ENCODE data around the gene CASS4.
"Not testable (repeated sequence)": the region's sequence is repeated elsewhere in the genome, so short reads cannot be mapped to it uniquely, and the experiment has no call there.

The CASS4 gene

DNA sequence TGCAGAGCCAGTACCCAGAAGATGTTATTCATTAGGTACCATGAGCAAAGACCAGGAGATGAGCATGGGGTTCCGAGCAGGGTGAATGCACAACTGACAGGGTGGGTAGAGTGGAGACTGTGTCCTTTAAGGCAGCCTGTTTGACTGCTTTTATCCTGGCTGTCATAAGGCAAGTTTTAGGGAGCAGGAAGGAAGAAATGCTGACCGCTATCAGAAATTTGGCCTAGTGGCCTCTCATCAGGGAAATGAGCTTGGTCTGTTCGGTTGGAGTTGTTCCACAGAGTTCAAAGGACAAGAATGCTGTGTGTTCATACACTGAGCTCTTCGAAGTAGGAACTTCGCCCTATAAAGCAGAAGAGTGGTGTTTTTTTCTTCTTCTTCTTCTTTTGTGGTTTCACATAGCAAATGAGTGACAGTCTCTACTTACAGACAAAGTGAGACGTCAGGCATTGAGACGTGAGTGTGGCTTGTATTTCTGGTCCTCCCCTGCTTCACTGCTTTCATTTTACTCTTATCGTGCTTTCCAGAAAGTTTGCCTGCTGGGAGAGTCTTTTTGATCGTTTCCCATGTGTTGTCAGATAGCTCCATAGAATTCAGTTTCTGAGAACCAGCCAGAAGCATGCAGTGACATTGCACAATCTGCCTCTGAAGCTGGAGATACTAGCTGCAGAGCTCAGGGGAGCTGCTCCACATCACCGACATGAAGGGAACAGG lies at the start of gene CASS4:
CASS4 (plus strand) TSS at position 502 of the 714 bp plus-strand sequence; CDS start at position 701, 199 bp downstream.
- DNase-seq: no peak

GRCh38 chr20:56362833-56363413 lies 49.1 kb upstream of the CASS4 start:
- no peak for DNase-seq

DNA sequence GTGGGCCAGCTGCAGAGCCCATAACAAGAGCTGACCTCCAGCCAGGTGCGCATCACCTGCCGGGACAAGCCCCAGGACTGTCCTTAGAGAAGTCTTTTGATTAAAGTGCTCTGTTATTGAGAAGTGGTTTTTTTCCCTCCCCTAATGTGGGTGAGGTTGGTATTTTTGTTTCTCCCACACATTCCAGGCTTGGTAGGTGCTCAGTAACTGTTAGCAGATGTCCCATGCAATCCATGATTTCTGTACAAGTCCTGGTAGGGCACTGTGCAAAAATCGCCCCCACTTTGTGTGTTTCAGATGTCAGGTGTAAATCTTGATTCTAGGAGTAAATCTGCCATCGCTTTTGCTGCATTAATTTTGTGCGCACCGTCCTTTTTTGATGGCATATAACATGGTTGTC lies 48.6 kb upstream of the CASS4 start:
- no peak for DNase-seq

- no peak for DNase-seq
Measured at GRCh38 chr20:56368351-56369134, 43.5 kb upstream of the CASS4 start.

DNA sequence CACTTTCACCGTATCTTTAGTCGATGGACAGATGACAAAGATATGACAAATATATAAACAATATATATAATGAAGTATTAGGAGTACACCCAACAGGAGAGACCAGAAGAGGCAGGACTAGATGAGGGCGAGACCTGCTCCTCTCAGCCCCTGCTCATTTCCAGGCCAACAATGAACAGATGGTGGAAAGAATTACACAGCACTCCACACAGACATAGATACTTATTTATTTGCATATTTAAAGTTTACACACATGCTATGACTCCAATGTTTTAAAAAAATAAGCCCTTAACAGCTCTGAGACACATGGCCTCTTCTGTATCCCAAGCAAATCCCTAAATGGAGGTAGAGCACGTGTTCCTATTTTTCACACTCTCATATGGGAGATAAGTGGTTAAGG lies 42.9 kb upstream of the CASS4 start:
- DNase-seq: no peak

GRCh38 chr20:56371977-56372376 lies 40.1 kb upstream of the CASS4 start:
- DNase-seq: no peak

DNA sequence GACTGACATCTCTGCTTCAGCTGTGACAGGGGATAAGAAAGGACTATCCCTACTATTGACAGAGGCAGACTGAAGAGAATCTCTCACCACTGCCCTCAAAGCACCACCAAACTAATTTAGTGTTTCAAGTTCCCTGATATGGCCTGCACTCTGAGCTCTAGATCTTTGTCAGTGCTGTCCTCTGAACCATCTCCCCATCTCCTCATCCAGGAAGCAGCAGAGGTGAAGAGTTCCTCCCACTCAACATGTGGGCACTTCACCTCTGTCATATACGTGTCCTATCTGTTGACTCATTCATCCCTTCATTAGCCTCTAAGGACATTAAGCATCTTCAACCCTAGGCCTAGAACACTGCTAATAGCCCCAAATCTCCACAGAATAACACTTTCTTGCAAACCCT lies 39.2 kb upstream of the CASS4 start:
- no peak for DNase-seq

DNA sequence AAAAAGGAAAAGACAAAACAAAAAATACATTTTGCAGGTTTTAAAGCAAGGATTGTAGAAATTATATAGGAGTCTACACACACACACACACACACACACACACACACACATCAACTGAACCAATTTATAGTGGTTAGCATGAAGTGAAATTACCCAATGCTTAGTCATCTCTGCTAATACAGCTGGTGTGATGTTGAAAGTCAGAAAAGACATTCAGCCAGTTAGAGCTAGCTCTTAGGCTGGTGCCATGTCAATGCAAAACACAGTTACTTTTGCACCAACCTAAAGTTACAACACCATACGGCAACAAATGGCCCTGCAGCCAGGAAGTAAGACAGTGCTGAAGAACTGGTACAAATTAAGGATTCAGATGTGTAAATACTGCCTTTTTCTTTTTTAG lies 38.1 kb upstream of the CASS4 start:
- no peak for DNase-seq

GRCh38 chr20:56376331-56376730 lies 35.7 kb upstream of the CASS4 start:
- no peak for DNase-seq

- DNase-seq: no peak
Measured at GRCh38 chr20:56378386-56378785, 33.7 kb upstream of the CASS4 start.

- DNase-seq: no peak
Measured at GRCh38 chr20:56380375-56380774, 31.7 kb upstream of the CASS4 start.

- DNase-seq: no peak
Measured at GRCh38 chr20:56381501-56381900, 30.6 kb upstream of the CASS4 start.

DNA sequence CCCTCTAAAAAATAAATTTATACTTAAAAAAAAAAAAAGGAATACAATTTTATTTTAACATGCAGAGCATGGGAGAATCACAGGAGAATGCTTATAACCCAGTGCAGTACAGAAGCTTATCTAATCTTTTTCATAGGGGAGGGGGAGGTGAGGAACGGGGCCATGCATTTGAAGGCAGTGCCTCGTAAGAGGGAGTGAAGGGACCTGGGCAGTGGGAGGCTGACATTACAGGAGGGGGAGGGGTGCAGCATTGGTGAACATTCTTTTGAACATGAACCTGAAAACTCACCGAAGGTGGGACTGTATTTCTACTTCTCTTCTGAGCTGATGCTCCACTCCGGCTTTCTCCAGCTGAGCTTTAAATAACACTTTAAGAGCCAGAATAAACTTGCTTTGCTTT lies 29.4 kb upstream of the CASS4 start:
- DNase-seq: no peak

- no peak for DNase-seq
Measured at GRCh38 chr20:56383334-56383733, 28.7 kb upstream of the CASS4 start.

- no peak for DNase-seq
Measured at GRCh38 chr20:56385130-56385529, 26.9 kb upstream of the CASS4 start.

- no peak for DNase-seq
Measured at GRCh38 chr20:56386219-56386618, 25.8 kb upstream of the CASS4 start.

GRCh38 chr20:56388882-56389281 lies 23.2 kb upstream of the CASS4 start:
- DNase-seq: no peak

- no peak for DNase-seq
Measured at GRCh38 chr20:56389807-56390206, 22.3 kb upstream of the CASS4 start.

DNA sequence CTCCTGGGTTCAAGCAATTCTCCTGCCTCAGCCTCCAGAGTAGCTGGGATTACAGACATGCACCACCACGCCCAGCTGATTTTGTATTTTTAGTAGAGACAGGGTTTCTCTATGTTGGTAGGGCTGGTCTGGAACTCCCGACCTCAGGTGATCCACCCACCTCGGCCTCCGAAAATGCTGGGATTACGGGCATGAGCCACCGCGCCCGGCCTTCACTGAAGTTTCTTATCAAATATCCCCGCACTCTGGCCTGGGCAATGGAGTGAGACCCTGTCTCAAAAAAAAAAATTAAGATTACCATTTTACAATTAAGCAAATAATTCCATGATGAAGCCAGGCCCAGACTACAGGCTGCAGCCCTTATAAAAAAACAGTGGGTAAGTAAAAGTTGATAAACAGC lies 21.7 kb upstream of the CASS4 start:
- not testable (repeated sequence) for DNase-seq

DNA sequence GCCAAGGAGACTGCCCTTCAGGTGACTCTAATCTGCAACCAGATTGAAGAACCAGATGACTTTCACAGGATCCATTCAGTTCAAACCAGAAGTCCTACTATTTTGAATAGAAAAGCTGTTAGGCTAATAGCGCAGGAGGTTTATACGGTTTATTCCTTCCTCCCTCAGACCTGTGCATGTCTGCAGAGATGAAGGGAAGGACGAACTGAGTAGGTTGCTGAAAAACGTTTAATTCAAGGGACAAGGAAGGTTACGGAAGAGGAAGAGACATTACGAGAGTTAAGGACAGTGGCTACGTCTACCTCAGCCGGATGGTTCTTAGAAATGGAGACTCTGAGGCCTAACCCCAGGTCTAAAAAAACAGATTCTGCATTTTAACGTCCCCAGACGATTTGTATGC lies 21.0 kb upstream of the CASS4 start:
- no peak for DNase-seq

DNA sequence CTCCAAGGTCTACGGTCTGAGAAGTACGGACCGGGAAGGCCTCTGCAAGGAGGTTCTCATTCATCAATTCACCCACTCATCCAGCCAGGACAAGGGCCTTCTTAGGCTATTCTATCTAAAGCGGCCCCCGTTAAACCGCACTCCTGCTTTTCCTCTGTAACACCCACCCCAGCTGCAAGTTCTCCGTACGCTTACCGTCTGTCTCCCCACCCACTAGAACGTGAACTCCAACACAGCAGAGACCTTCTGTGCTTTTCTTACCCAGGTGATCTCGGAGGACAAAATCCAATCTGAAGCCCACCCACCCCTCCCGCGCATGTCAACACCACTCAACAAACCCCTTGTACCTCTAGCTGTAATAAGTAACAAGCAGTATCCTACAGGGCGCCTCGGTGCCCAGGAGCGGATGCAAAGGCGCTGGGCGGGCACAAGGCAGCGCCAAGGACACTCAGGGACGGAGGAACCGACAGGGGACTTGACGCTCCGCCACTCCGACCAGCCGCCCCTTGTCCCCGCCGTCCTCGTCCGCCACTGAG lies 20.4 kb upstream of the CASS4 start:
- no peak for DNase-seq

DNA sequence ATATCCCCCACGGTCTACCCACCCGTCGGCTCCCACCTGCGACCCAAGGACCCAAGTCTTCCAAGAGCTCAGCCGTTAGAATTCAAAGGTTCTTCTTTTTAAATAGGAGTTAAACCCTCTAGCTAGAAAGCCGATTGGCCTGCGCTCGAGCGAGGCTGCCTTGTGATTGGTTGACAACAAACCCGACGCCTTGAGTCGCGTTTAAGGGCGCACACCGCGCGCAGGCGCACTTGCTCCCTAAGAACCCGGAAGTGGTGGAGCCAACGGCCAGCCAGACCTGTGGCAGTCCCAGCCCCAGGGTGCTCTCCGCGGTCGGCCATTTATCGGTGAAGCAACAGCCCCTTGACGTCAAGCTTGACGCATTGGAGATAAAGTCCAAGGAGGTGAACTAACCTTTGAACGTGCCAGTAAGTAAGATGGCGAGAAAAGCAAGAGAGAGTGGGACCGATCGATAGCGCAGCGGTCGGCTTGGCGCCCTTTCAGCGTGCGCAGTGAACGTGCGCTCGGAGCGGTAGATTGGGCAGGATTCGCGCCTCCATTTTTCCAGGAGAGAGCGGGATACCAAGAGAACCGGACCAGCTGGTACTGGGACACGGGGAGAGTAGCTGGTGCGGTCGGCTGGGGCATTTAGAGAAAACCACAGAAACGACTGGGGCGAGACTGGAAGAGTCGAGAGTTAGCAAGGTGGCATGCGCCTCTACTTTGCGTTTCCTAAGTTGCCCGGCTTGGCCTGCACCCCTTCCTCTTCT lies 19.8 kb upstream of the CASS4 start, which contains the start of the genes AURKA and CSTF1:
AURKA (minus strand) TSS at position 84 of the 749 bp plus-strand sequence. CDS start 4,018 bp downstream, outside the sequence.
CSTF1 (plus strand) TSS at position 514 of the 749 bp plus-strand sequence. CDS start 2,908 bp downstream, outside the sequence.
- peak; percentile 98 for DNase-seq

Data from activated CD4-positive, CD25-positive, alpha-beta regulatory T cell treated with anti-CD3 and anti-CD28 coated beads, Interleukin-2, amount 50 U/mL, for 72 hours (primary cell).